MCF 10A (cell line): ENCODE measurements around the gene ZNF423. TPM values are rescaled to one million over a fixed set of nuclear protein-coding genes. Genes with fewer than 3 reads are reported as not detected.

Experiments
- BruUV-seq: library from RNA; stranded (reverse); fragments of 400-500 nt; replicated peaks from 2 replicates; lab custom pipeline; 2021; lab: Mats Ljungman, UMichigan
- CTCF ChIA-PET: fragments of 300-600 bp; sonication (Branson Sonifier 250); formaldehyde crosslinking; extraction: SDS; loops from one replicate; lab custom pipeline; 2021; ENCODE audit warnings: antibody characterized with exemption, inconsistent platforms; lab: Yijun Ruan, JAX
- POLR2A ChIA-PET: fragments of 300-600, 350-650 bp; sonication (Branson Sonifier 250); formaldehyde crosslinking; extraction: SDS; loops from one replicate; lab custom pipeline; 2020; ENCODE audit warnings: antibody characterized with exemption, inconsistent platforms; lab: Yijun Ruan, JAX
- DNase-seq: peaks from one replicate; pipeline ENCODE4 v3.0.0-alpha.2; 2018; ENCODE audit not compliant: unreplicated experiment
- H3K27ac Mint-ChIP-seq: one replicate; pipeline ENCODE4 v1.8.0; 2022; ENCODE audit warnings: mild to moderate bottlenecking, low read depth, mixed read lengths; ENCODE audit not compliant: unreplicated experiment
- H3K27me3 Mint-ChIP-seq: one replicate; pipeline ENCODE4 v1.8.0; 2022; ENCODE audit warnings: mixed read lengths; ENCODE audit not compliant: insufficient read depth, unreplicated experiment
- H3K36me3 Mint-ChIP-seq: one replicate; pipeline ENCODE4 v1.8.0; 2022; ENCODE audit warnings: mild to moderate bottlenecking, moderate library complexity, mixed read lengths; ENCODE audit not compliant: insufficient read depth, unreplicated experiment
- H3K4me1 Mint-ChIP-seq: one replicate; pipeline ENCODE4 v1.8.0; 2022; ENCODE audit warnings: mixed read lengths; ENCODE audit not compliant: insufficient read depth, unreplicated experiment
- H3K4me3 Mint-ChIP-seq: one replicate; pipeline ENCODE4 v1.8.0; 2022; ENCODE audit warnings: mild to moderate bottlenecking, moderate library complexity, mixed read lengths; ENCODE audit not compliant: unreplicated experiment
- H3K9me3 Mint-ChIP-seq: one replicate; pipeline ENCODE4 v1.8.0; 2022; ENCODE audit warnings: mixed read lengths; ENCODE audit not compliant: unreplicated experiment
- intact Hi-C: fragments of 100-400 bp; cut with micrococcal nuclease; formaldehyde crosslinking; loops from 2 replicates; pipeline ENCODE4 v1.14.1; 2022
- total RNA-seq: library from RNA; stranded (reverse); gene quantifications from 2 replicates; pipeline ENCODE4 v1.2.3, GENCODE V29; 2022
- TF ChIP-seq, protein P1 (sequence below): fragments of 200-600 bp; IDR thresholded peaks from one replicate; pipeline ENCODE4 v1.8.0; 2022; ENCODE audit warnings: antibody characterized with exemption, mild to moderate bottlenecking; ENCODE audit not compliant: unreplicated experiment

Gene ZNF423
- total RNA-seq, 1 experiment from 2014 or later, result not detected

DNA sequence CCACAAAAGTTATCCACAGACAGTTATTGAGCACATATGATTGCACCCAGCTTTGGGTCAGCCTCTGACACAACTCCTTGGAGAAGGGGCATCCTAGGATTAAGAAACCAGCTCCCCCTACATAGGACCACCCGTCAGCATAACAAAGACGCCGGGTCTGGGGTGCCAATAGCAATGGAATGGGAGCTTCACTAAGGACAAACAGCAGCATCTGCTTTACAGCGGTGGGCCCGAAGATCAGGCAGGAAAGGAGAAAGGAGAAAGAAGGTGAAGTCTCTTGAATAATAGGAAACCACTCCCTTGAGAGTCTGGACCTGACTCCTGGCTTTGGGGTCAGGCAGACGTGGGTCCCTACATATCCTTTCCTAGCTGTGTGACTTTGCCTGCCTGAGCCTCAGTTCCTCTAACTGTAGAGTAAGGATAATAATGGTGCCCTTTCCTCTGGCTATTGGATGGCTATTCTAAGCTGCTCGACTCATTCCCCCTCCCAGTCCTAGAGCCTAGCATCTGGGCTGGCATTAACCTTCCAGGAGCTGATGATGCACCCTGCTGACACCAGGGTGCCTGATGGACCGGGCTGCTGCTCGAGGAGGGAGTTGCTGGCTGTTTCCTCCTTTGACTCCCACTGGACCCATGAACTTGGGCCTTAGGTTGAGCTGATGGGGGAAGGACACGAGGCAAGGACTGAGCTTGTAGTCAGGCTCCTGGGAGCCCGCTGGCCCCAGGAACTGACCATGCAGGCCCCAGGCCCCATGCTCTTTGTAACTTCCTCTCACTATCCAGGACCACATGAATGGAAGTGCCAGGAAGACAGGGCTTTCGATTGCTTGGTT lies 388.2 kb downstream of the ZNF423 start:
- intact Hi-C loops, result no loop called here

DNA sequence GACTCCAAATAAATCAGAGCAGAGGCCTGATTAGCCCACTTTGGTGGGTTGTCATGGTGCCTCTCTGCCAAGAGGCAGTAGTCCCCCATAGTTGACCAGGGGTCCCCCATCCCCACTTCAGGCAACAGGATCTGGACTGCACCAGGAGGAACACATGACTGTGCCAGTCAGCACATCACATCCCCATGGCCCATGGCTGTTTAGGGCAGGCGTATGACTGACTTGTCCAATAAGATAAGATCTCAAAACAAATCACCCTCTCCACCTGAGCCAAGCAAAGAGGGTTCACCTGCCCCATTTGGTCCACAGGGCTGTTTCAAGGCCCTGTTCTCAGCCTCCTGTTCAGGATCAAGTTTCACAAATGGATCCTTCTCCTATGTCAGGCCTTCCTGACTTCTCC lies 389.0 kb downstream of the ZNF423 start:
- ChIA-PET CTCF (no interaction called here), POLR2A (no interaction called here)
- no peaks in the 10 kb centered on the region for H3K4me1 Mint-ChIP-seq
- H3K27me3 Mint-ChIP-seq, result peaks cover 32% of the 10 kb centered on the region
- no peaks in the 10 kb centered on the region for H3K36me3 Mint-ChIP-seq
- no TSS peak for BruUV-seq
- DNase-seq, result no peak
- intact Hi-C loops, result no loop called here
- H3K4me3 Mint-ChIP-seq, result no peak overlapping the region
- no peaks in the 10 kb centered on the region for H3K9me3 Mint-ChIP-seq
- TF ChIP-seq, protein P1, sequence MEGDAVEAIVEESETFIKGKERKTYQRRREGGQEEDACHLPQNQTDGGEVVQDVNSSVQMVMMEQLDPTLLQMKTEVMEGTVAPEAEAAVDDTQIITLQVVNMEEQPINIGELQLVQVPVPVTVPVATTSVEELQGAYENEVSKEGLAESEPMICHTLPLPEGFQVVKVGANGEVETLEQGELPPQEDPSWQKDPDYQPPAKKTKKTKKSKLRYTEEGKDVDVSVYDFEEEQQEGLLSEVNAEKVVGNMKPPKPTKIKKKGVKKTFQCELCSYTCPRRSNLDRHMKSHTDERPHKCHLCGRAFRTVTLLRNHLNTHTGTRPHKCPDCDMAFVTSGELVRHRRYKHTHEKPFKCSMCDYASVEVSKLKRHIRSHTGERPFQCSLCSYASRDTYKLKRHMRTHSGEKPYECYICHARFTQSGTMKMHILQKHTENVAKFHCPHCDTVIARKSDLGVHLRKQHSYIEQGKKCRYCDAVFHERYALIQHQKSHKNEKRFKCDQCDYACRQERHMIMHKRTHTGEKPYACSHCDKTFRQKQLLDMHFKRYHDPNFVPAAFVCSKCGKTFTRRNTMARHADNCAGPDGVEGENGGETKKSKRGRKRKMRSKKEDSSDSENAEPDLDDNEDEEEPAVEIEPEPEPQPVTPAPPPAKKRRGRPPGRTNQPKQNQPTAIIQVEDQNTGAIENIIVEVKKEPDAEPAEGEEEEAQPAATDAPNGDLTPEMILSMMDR, result no peak
- H3K27ac Mint-ChIP-seq, result no peak overlapping the region

More for the DNA sequence above, 388.2 kb downstream of the ZNF423 start:
- Mint-ChIP-seq H3K4me1 (no peaks in the 10 kb centered on the region), H3K9me3 (no peaks in the 10 kb centered on the region), H3K36me3 (no peaks in the 10 kb centered on the region), H3K27ac (no peak overlapping the region), H3K27me3 (peaks cover 24% of the 10 kb centered on the region), H3K4me3 (no peak overlapping the region)
- CTCF ChIA-PET, result no interaction called here
- no TSS peak for BruUV-seq
- POLR2A ChIA-PET, result no interaction called here
- TF ChIP-seq, protein P1, result no peak
- DNase-seq, result no peak

DNA sequence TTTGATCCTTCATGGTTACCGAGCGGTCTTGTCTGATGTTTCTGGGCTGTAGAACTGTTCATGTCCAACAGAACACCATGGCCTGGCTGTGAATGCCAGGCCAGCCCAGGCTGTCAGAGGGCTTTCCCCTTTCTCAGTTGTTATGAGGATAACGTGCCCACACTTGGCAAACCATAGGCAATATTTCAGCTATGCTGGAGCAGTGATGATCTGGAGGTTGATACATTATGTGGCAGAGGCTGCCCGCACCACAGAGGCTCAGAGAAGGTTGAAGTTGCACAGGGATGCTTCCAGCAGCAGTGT lies 389.4 kb downstream of the ZNF423 start:
- H3K27me3 Mint-ChIP-seq, result peaks cover 35% of the 10 kb centered on the region
- H3K9me3 Mint-ChIP-seq, result no peaks in the 10 kb centered on the region

More for the DNA sequence above, 389.4 kb downstream of the ZNF423 start:
- Mint-ChIP-seq H3K4me1 (no peaks in the 10 kb centered on the region), H3K36me3 (no peaks in the 10 kb centered on the region), H3K4me3 (no peak overlapping the region), H3K27ac (no peak overlapping the region)
- intact Hi-C loops, result no loop called here
- DNase-seq, result no peak
- no TSS peak for BruUV-seq
- POLR2A ChIA-PET, result no interaction called here
- CTCF ChIA-PET, result no interaction called here
- TF ChIP-seq, protein P1, result no peak
